Liver (tissue), 3 donors: ENCODE measurements around the gene AP1M2.

Source experiments
- ATF3 ChIP-seq: IDR thresholded peaks from 2 replicates; pipeline ENCODE4 v1.6.1; 2016; ENCODE audit warnings: antibody characterized with exemption
- CTCF ChIP-seq: fragments of 150-350 bp; IDR thresholded peaks from 2 replicates; pipeline ENCODE4 v1.5.1; 2017; ENCODE audit warnings: improper control_type of control experiment, low read depth, low read length; ENCODE audit not compliant: missing input control
- EGR1 ChIP-seq, 2 donors: IDR thresholded peaks; 2 replicates each; pipeline ENCODE4 v1.6.1; 2016 to 2018; ENCODE audit warnings: antibody characterized with exemption in 2 of 2, low read depth in 2 of 2
- FOXA1 ChIP-seq: IDR thresholded peaks from 2 replicates; pipeline ENCODE4 v1.6.1; 2016; ENCODE audit warnings: antibody characterized with exemption
- GABPA ChIP-seq, 2 donors: IDR thresholded peaks in 1 of 2; conservative IDR thresholded peaks in 1 of 2; 2 replicates each; pipeline ENCODE4 v1.6.1; 2016; ENCODE audit warnings: antibody characterized with exemption in 2 of 2, mild to moderate bottlenecking in 1 of 2, moderate library complexity in 1 of 2
- JUND ChIP-seq, 2 donors: IDR thresholded peaks; 2 replicates each; pipeline ENCODE4 v1.6.1; 2016; ENCODE audit warnings: antibody characterized with exemption in 2 of 2
- MAX ChIP-seq: IDR thresholded peaks from 2 replicates; pipeline ENCODE4 v1.6.1; 2016; ENCODE audit warnings: antibody characterized with exemption
- RAD21 ChIP-seq, 2 donors: IDR thresholded peaks; 2 replicates each; pipeline ENCODE4 v1.6.1; 2016; ENCODE audit warnings: antibody characterized with exemption in 2 of 2, mild to moderate bottlenecking in 2 of 2
- REST ChIP-seq: IDR thresholded peaks from 2 replicates; pipeline ENCODE4 v1.6.1; 2016; ENCODE audit warnings: antibody characterized with exemption, mild to moderate bottlenecking
- RXRA ChIP-seq, 2 donors: IDR thresholded peaks; 2 replicates each; pipeline ENCODE4 v1.6.1; 2017 to 2018; ENCODE audit warnings: antibody characterized with exemption in 2 of 2, mild to moderate bottlenecking in 1 of 2
- SP1 ChIP-seq: IDR thresholded peaks from 2 replicates; pipeline ENCODE4 v1.6.1; 2018; ENCODE audit warnings: antibody characterized with exemption, mild to moderate bottlenecking
- TAF1 ChIP-seq: conservative IDR thresholded peaks from 2 replicates; pipeline ENCODE4 v1.6.1; 2016; ENCODE audit warnings: antibody characterized with exemption, mild to moderate bottlenecking
- YY1 ChIP-seq: IDR thresholded peaks from 2 replicates; pipeline ENCODE4 v1.6.1; 2016; ENCODE audit warnings: antibody characterized with exemption, mild to moderate bottlenecking
- donor health status: healthy.
- donor health status: healthy.

GRCh38 chr19:10543420-10544241, 43.5 kb downstream of the AP1M2 start, which contains the start of gene ATG4D:
- TF ChIP-seq CTCF (no peak), REST (no peak), ATF3 (no peak), JUND (IDR thresholded peaks at IDR 0.05) (no peak), GABPA (IDR thresholded peaks at IDR 0.05 in 1 of 2, conservative IDR thresholded peaks at IDR 0.05 in 1 of 2) (no peak), RXRA (IDR thresholded peaks at IDR 0.05) (no peak), TAF1 (no peak), EGR1 (IDR thresholded peaks at IDR 0.05; ENCODE audit: low read depth in 2 of 2) (no peak), SP1 (peak; percentile 14), MAX (no peak), FOXA1 (no peak), YY1 (peak; percentile 88), RAD21 (IDR thresholded peaks at IDR 0.05) (no peak)
